Right lobe of liver (tissue), 6 donors: Measurements from ENCODE around the gene AP4M1. TPM values are rescaled to one million over a fixed set of nuclear protein-coding genes. Genes with fewer than 3 reads are reported as not detected.
A peak's percentile ranks its signal among the peaks of the same experiment; 100 is the strongest.

Experiments used
- ATAC-seq, 4 donors: fragments of 200-7000 bp; cut with Tn5 transposase; one replicate each; pipeline ENCODE4 v1.9.1; 2020; ENCODE audit warnings: mild to moderate bottlenecking in 4 of 4, moderate library complexity in 4 of 4
- DNase-seq, 3 donors: peaks; one replicate each; pipeline ENCODE4 v3.0.0-alpha.2; 2020
- H3K27ac ChIP-seq, 3 donors: fragments of 200-600 bp; one replicate each; pipeline ENCODE4 v1.8.0; 2022
- H3K27me3 ChIP-seq, 2 donors: fragments of 200-600 bp; one replicate each; pipeline ENCODE4 v1.8.0; 2022
- H3K36me3 ChIP-seq, 4 donors: fragments of 200-600 bp; sonication (generic) in 1 of 4; one replicate each; pipeline versions ENCODE4 v1.5.1 to v1.8.0; 2017 to 2022; ENCODE audit warnings: control low read depth in 1 of 4
- H3K4me1 ChIP-seq, 4 donors: fragments of 200-600 bp; sonication (generic) in 1 of 4; one replicate each; pipeline versions ENCODE4 v1.5.1 to v1.8.0; 2017 to 2022; ENCODE audit warnings: control low read depth in 1 of 4
- H3K4me3 ChIP-seq, 3 donors: fragments of 200-600 bp; one replicate each; pipeline ENCODE4 v1.8.0; 2022
- H3K9me3 ChIP-seq, 4 donors: fragments of 200-600 bp; sonication (generic) in 1 of 4; one replicate each; pipeline versions ENCODE4 v1.5.1 to v1.8.0; 2017 to 2022; ENCODE audit warnings: control low read depth in 1 of 4
- POLR2A ChIP-seq: fragments of 450-650 bp; IDR thresholded peaks from one replicate; pipeline ENCODE4 v1.6.1; 2017; ENCODE audit warnings: antibody characterized with exemption, mild to moderate bottlenecking
- WGBS: methylation state at CpG from one replicate; pipeline ENCODE4 v1.1.6; 2018; ENCODE audit warnings: low coverage, low lambda C conversion rate; ENCODE audit not compliant: insufficient coverage; ENCODE audit errors: missing lambda C conversion rate; 5-methylcytosine and 5-hydroxymethylcytosine counted together
- intact Hi-C, 2 donors: fragments of 100-400 bp; cut with DNase I; formaldehyde crosslinking; loops; one replicate each; pipeline versions ENCODE4 v1.11.2 to v1.14.1; 2022
- total RNA-seq, 6 experiments: library from RNA; depleted of rRNA in 2 of 6; stranded (reverse); fragments of >200 nt in 2 of 6; fragmentation: NEBNext Ultra II Directional in 3 of 6; extraction: Animal tissue kit (Norgen Biotek cat#: 25700) in 3 of 6; gene quantifications; one replicate each; pipeline versions ENCODE4 v1.1.0 to v1.2.4, GENCODE V29; 2016 to 2023
- TF ChIP-seq, protein P1 (sequence below), 4 donors: fragments of 200-600 bp in 3 of 4; fragments of 450-650 bp in 1 of 4; IDR thresholded peaks; one replicate each; pipeline versions ENCODE4 v1.5.1 to v1.8.0; 2016 to 2022; ENCODE audit warnings: antibody characterized with exemption in 4 of 4, mild to moderate bottlenecking in 2 of 4
- donor health status: DM: no; HTN: yes; CAD: no.
- donor health status: DM: no; HTN: no; CAD: no.
- donor health status: DM: no; HTN: no; CAD: no.
- donor health status: DM: no; HTN: yes; CAD: no.
- donor health status: DM: no; HTN: yes; CAD: no.

AP4M1 gene
- total RNA-seq, 6 experiments from 2014 or later = 2.7 to 7.3 (median 4.3) TPM

DNA sequence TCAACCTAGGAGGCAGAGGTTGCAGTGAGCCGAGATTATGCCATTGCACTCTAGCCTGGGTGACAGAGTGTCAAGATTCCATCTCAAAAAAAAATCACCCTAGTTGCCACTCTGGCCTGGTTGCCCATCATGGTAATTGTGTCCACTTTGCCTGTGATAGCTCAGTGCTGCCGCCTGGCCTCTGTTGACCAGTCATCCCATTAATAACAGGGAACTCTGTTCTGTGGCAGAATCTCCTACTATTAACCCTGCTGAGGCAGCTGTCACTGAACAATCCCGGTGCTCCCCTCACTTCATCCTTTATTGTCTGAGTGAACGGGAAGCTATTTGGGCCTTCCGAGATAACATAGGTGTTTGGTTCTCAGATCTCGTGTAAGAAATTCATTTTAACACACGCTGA lies 34.5 kb upstream of the AP4M1 start:
- ATAC-seq = no peak

GRCh38 chr7:100069991-100070390 lies 31.5 kb upstream of the AP4M1 start:
- DNase-seq (no peak), ATAC-seq (no peak)
- no peak for TF ChIP-seq POLR2A
- TF ChIP-seq, protein P1, sequence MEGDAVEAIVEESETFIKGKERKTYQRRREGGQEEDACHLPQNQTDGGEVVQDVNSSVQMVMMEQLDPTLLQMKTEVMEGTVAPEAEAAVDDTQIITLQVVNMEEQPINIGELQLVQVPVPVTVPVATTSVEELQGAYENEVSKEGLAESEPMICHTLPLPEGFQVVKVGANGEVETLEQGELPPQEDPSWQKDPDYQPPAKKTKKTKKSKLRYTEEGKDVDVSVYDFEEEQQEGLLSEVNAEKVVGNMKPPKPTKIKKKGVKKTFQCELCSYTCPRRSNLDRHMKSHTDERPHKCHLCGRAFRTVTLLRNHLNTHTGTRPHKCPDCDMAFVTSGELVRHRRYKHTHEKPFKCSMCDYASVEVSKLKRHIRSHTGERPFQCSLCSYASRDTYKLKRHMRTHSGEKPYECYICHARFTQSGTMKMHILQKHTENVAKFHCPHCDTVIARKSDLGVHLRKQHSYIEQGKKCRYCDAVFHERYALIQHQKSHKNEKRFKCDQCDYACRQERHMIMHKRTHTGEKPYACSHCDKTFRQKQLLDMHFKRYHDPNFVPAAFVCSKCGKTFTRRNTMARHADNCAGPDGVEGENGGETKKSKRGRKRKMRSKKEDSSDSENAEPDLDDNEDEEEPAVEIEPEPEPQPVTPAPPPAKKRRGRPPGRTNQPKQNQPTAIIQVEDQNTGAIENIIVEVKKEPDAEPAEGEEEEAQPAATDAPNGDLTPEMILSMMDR (IDR thresholded peaks at IDR 0.05) = no peak
- intact Hi-C loops = no loop called here
- Histone ChIP-seq H3K27ac (no peak overlapping the region), H3K4me1 (peaks cover 0 to 20% (median 8%) of the 10 kb centered on the region in 4 donors), H3K36me3 (peaks cover 8 to 54% (median 47%) of the 10 kb centered on the region in 4 donors), H3K27me3 (no peaks in the 10 kb centered on the region), H3K4me3 (no peak overlapping the region), H3K9me3 (peaks cover 4 to 16% (median 9%) of the 10 kb centered on the region in 4 donors)
- WGBS = 88% methylated on average over 5 of the region's 5 CpGs

More for the DNA sequence above, 34.5 kb upstream of the AP4M1 start:
- no peak overlapping the region for H3K4me3 ChIP-seq
- H3K36me3 ChIP-seq = peaks cover 8 to 33% (median 24%) of the 10 kb centered on the region in 4 donors
- peaks cover 0 to 25% (median 10%) of the 10 kb centered on the region in 4 donors for H3K4me1 ChIP-seq
- H3K27me3 ChIP-seq = no peaks in the 10 kb centered on the region
- peaks cover under 1 to 16% (median 8%) of the 10 kb centered on the region in 4 donors for H3K9me3 ChIP-seq
- peak overlapping the region in 1 of 3 donors; percentile 89 for H3K27ac ChIP-seq
- TF ChIP-seq POLR2A = no peak
- TF ChIP-seq, protein P1 (IDR thresholded peaks at IDR 0.05) = no peak
- 76% methylated on average over 5 of the region's 7 CpGs for WGBS
- no peak for DNase-seq
- intact Hi-C loops = no loop called here

DNA sequence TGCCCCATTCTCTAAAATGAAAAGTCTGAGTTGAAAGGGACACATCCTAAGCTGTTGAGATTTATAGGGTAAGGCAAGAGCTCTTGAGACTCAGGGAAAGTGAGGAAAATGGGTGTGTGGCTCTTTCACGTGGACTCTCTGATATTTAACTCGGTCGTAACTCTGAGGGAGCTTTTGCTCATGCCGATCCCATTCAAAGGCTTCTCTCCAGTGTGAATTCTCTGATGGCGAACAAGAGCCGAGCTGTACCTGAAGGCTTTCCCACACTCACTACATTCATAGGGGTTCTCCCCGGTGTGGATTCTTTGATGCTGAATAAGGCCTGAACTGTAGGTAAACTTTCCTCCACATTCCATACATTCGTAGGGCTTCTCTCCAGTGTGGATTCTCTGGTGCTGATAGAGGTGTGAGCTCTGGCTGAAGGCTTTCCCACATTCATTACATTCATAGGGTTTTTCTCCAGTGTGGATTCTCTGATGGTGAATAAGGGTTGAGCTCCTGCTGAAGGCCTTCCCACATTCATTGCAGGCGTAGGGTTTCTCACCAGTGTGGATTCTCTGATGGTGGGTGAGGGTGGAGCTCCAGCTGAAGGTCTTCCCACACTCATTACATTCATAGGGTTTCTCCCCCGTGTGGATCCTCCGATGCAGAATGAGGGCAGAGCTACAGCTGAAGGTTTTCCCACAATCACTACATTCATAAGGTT lies 30.3 kb upstream of the AP4M1 start:
- 98% methylated on average over 9 of the region's 11 CpGs for WGBS
- H3K4me1 ChIP-seq = peaks cover 0 to 9% (median 4%) of the 10 kb centered on the region in 4 donors
- peaks cover 8 to 65% (median 53%) of the 10 kb centered on the region in 4 donors for H3K36me3 ChIP-seq
- H3K27ac ChIP-seq = no peak overlapping the region
- ATAC-seq (no peak), DNase-seq (no peak)
- TF ChIP-seq POLR2A = no peak
- TF ChIP-seq, protein P1 (IDR thresholded peaks at IDR 0.05) = no peak
- H3K27me3 ChIP-seq = no peaks in the 10 kb centered on the region
- intact Hi-C loops = no loop called here
- H3K9me3 ChIP-seq = peaks cover 4 to 16% (median 9%) of the 10 kb centered on the region in 4 donors
- H3K4me3 ChIP-seq = no peak overlapping the region

DNA sequence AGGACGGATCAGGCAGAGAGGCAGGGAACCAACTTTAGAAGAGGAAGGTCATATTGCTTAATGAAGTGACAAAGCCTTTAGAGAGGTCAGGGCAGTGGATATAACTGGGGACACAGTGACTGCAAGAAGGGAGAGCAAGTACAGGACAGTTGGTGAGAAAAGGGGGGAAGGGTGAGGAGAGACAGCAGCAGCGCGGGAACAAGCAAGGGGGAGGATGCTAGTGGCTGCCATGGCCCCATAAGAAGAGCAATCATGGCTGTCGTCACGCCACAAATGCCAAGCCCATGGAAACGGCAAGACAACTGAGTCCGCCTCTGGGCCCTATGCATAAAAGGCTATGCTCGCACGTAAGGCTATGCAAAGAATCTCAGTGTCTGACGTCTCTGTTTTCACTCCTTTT lies 29.0 kb upstream of the AP4M1 start:
- TF ChIP-seq, protein P1 (IDR thresholded peaks at IDR 0.05) = no peak
- TF ChIP-seq POLR2A = no peak
- DNase-seq = no peak
- Histone ChIP-seq H3K27ac (no peak overlapping the region), H3K9me3 (peaks cover 4 to 16% (median 9%) of the 10 kb centered on the region in 4 donors), H3K4me1 (no peaks in the 10 kb centered on the region), H3K36me3 (peaks cover 8 to 78% (median 58%) of the 10 kb centered on the region in 4 donors), H3K27me3 (no peaks in the 10 kb centered on the region), H3K4me3 (no peak overlapping the region)
- intact Hi-C loops = no loop called here
- no peak for ATAC-seq
- 97% methylated on average over 5 of the region's 10 CpGs for WGBS
